B cell (primary cell): ENCODE results near the gene BANF2. TPM values are rescaled to one million over a fixed set of nuclear protein-coding genes. Genes with fewer than 3 reads are reported as not detected.

Experiments used
- ATAC-seq: fragments of 200-7000 bp; cut with Tn5 transposase; one replicate; pipeline ENCODE4 v1.10.0; 2021; ENCODE audit warnings: low read depth, mild to moderate bottlenecking, moderate number of reproducible peaks, moderate library complexity
- CTCF ChIA-PET: fragments of 350-600 bp; sonication (Branson Sonifier 250); formaldehyde crosslinking; loops from one replicate; lab custom pipeline; 2021; ENCODE audit warnings: antibody characterized with exemption, inconsistent platforms; lab: Charles Lee
- POLR2A ChIA-PET: fragments of 350-600 bp; sonication (Branson Sonifier 250); formaldehyde crosslinking; loops from one replicate; lab custom pipeline; 2021; ENCODE audit warnings: antibody characterized with exemption; lab: Charles Lee
- DNase-seq: peaks from one replicate; pipeline ENCODE4 v3.0.0; 2013
- H2AFZ ChIP-seq: 2 replicates; pipeline ENCODE4 v1.6.1; 2012; ENCODE audit warnings: mild to moderate bottlenecking, low read depth, low read length; ENCODE audit not compliant: insufficient read depth, poor library complexity, severe bottlenecking
- H3K27ac ChIP-seq, 2 donors: 1 replicate in 1 of 2; 2 replicates in 1 of 2; pipeline ENCODE4 v1.5.1; 2012 to 2013; ENCODE audit warnings: low read length in 2 of 2, mild to moderate bottlenecking in 2 of 2, moderate library complexity in 1 of 2
- H3K27me3 ChIP-seq, 4 experiments: fragments of 200-600 bp in 1 of 4; sonication (generic) in 1 of 4; replicated peaks in 1 of 4; 1 replicate in 2 of 4; 2 replicates in 2 of 4; pipeline versions ENCODE4 v1.6.1 to v1.7.0; 2013 to 2016; ENCODE audit warnings: low read length in 3 of 4, mild to moderate bottlenecking in 2 of 4, mixed read lengths in 1 of 4, moderate library complexity in 1 of 4; ENCODE audit not compliant: insufficient read depth in 4 of 4, control insufficient read depth in 3 of 4; ENCODE audit errors: control extremely low read depth in 1 of 4
- H3K36me3 ChIP-seq, 2 experiments: replicated peaks in 1 of 2; 1 replicate in 1 of 2; 2 replicates in 1 of 2; pipeline versions ENCODE4 v1.6.1 to v1.7.1; 2013; ENCODE audit warnings: low read length in 1 of 2; ENCODE audit not compliant: insufficient read depth in 2 of 2, control insufficient read depth in 1 of 2; ENCODE audit errors: control extremely low read depth in 1 of 2, extremely low read depth in 1 of 2
- H3K4me1 ChIP-seq, 2 donors: fragments of 200-600 bp in 1 of 2; sonication (generic) in 1 of 2; 1 replicate in 1 of 2; 2 replicates in 1 of 2; pipeline versions ENCODE4 v1.5.1 to v1.6.1; 2013 to 2017; ENCODE audit warnings: low read length in 2 of 2; ENCODE audit not compliant: control insufficient read depth in 2 of 2, insufficient read depth in 2 of 2
- H3K4me2 ChIP-seq: replicated peaks from 2 replicates; pipeline ENCODE3; 2012; ENCODE audit warnings: mild to moderate bottlenecking, low read depth, low read length; ENCODE audit not compliant: poor library complexity, severe bottlenecking
- H3K4me3 ChIP-seq, 5 experiments: fragments of 200-600 bp in 1 of 5; sonication (generic) in 1 of 5; 1 replicate in 3 of 5; 2 replicates in 2 of 5; pipeline versions ENCODE4 v1.5.1 to v1.7.0; 2011 to 2016; ENCODE audit warnings: low read length in 4 of 5, mild to moderate bottlenecking in 4 of 5, low read depth in 2 of 5, control low read depth in 1 of 5, moderate library complexity in 1 of 5; ENCODE audit not compliant: insufficient read depth in 1 of 5; ENCODE audit errors: control extremely low read depth in 1 of 5, extremely low read depth in 1 of 5
- H3K79me2 ChIP-seq: fragments of 200-600 bp; sonication (generic); one replicate; pipeline ENCODE4 v1.6.0; 2016; ENCODE audit warnings: low read length; ENCODE audit not compliant: control insufficient read depth, insufficient read depth
- H3K9ac ChIP-seq: fragments of 200-600 bp; sonication (generic); 2 replicates; pipeline ENCODE4 v1.6.1; 2017; ENCODE audit warnings: mild to moderate bottlenecking, low read length, moderate library complexity
- H3K9me3 ChIP-seq, 3 donors: one replicate each; pipeline versions ENCODE4 v1.6.1 to v1.7.1; 2013; ENCODE audit warnings: low read length in 2 of 3; ENCODE audit not compliant: control insufficient read depth in 2 of 3, insufficient read depth in 1 of 3; ENCODE audit errors: control extremely low read depth in 1 of 3
- H4K20me1 ChIP-seq: 2 replicates; pipeline ENCODE4 v1.6.0; 2012; ENCODE audit warnings: mild to moderate bottlenecking, low read length; ENCODE audit not compliant: insufficient read depth, control insufficient read depth, poor library complexity, severe bottlenecking
- H3K27ac Mint-ChIP-seq: one replicate; pipeline ENCODE4 v1.8.0; 2021; ENCODE audit warnings: mixed read lengths
- H3K27me3 Mint-ChIP-seq: one replicate; pipeline ENCODE4 v1.8.0; 2021; ENCODE audit warnings: mixed read lengths
- H3K4me1 Mint-ChIP-seq: one replicate; pipeline ENCODE4 v1.8.0; 2021; ENCODE audit warnings: mixed read lengths
- H3K4me3 Mint-ChIP-seq: one replicate; pipeline ENCODE4 v1.8.0; 2021; ENCODE audit warnings: mixed read lengths
- H3K9me3 Mint-ChIP-seq: one replicate; pipeline ENCODE4 v1.8.0; 2022; ENCODE audit warnings: mixed read lengths; ENCODE audit not compliant: insufficient read depth
- CTCF ChIP-seq: fragments of 200-600 bp; IDR thresholded peaks from one replicate; pipeline ENCODE4 v1.8.0; 2022; ENCODE audit warnings: antibody characterized with exemption, mild to moderate bottlenecking
- EZH2 ChIP-seq: IDR thresholded peaks from 2 replicates; pipeline ENCODE4 v1.6.1; 2012; ENCODE audit warnings: borderline replicate concordance, low read depth, mild to moderate bottlenecking, moderate library complexity, low read length; ENCODE audit not compliant: insufficient read depth, poor library complexity, severe bottlenecking
- WGBS: methylation state at CpG from one replicate; pipeline ENCODE4 v1.1.5; 2013; ENCODE audit warnings: missing lambda C conversion rate; ENCODE audit not compliant: insufficient coverage; 5-methylcytosine and 5-hydroxymethylcytosine counted together
- intact Hi-C: fragments of 100-400 bp; cut with micrococcal nuclease; formaldehyde crosslinking; loops from one replicate; pipeline ENCODE4 v1.10.0; 2022
- polyA plus RNA-seq: library from polyadenylated mRNA; depleted of rRNA; stranded (reverse); fragments of >200 nt; gene quantifications from 2 replicates; pipeline ENCODE4 v1.2.3, GENCODE V29; 2012
- total RNA-seq, 2 donors: library from RNA; stranded (reverse); fragments of 120-200 nt in 1 of 2; gene quantifications; 1 replicate in 1 of 2; 2 replicates in 1 of 2; pipeline versions ENCODE4 v1.2.3 to v1.2.4, GENCODE V29; 2013 to 2022

BANF2 gene
- total and polyA plus RNA-seq, 2 donors (not counting 1 experiment from before 2014, with no cell fraction given): not detected

DNA sequence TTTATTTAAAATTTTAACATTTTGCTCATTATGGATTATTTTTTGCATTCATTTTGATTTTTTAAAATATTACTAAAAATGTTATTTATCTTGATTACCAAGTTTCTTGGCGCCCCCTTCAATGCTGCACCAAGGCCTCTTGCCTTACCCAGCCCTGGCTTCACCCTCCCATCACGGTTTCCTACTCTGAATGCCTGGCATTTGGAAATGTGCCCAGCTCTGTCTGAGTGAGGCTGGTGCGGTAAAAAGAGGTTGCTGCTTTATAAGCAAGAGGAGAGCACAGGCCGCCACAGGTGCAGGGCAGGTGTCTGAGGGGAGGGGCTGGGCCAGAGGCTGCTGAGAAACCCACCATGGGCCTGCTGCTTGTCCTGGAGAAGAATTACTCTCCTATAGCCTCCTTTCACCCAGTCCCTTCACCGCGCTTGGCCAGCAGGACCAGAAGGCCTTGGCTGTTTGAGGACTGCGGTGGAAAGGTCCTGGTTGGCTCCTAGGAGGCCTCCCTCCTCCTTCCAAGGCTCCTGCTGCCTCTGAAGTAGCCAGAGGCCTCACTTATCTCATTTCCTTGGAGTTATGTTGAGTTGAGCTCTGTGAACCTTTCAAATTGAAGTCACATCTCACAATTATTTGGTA lies 62.6 kb downstream of the BANF2 start:
- no peak for ATAC-seq
- Histone ChIP-seq H4K20me1 (no peaks in the 10 kb centered on the region), H3K36me3 (no peaks in the 10 kb centered on the region), H3K9ac (no peak overlapping the region), H3K79me2 (no peaks in the 10 kb centered on the region), H3K27ac (no peak overlapping the region), H3K9me3 (peaks cover 0 to 25% (median 14%) of the 10 kb centered on the region in 3 donors), H3K27me3 (peaks cover 0 to 9% (median 0%) of the 10 kb centered on the region in 4 experiments), H2AFZ (no peak overlapping the region), H3K4me3 (no peak overlapping the region), H3K4me1 (no peaks in the 10 kb centered on the region), H3K4me2 (no peak overlapping the region)
- peaks cover 5% of the 10 kb centered on the region for H3K9me3 Mint-ChIP-seq
- TF ChIP-seq CTCF (no peak), EZH2 (no peak)
- no peak for DNase-seq
- CTCF ChIA-PET: no interaction called here
- 88% methylated on average over 5 of the region's 7 CpGs for WGBS
- no peak overlapping the region for H3K4me3 Mint-ChIP-seq
- peaks cover 15% of the 10 kb centered on the region for H3K27me3 Mint-ChIP-seq
- POLR2A ChIA-PET: no interaction called here
- no peak overlapping the region for H3K27ac Mint-ChIP-seq
- H3K4me1 Mint-ChIP-seq: no peaks in the 10 kb centered on the region
- intact Hi-C loops: no loop called here

- Mint-ChIP-seq H3K4me1 (no peaks in the 10 kb centered on the region), H3K27me3 (peaks cover 15% of the 10 kb centered on the region), H3K9me3 (peaks cover 4% of the 10 kb centered on the region), H3K27ac (no peak overlapping the region), H3K4me3 (no peak overlapping the region)
- H3K4me1 ChIP-seq: peaks cover 0 to under 1% of the 10 kb centered on the region in 2 donors
- peaks cover 0 to 24% (median 13%) of the 10 kb centered on the region in 3 donors for H3K9me3 ChIP-seq
- DNase-seq: no peak
- 94% methylated on average over 2 of the region's 6 CpGs for WGBS
- H4K20me1 ChIP-seq: no peaks in the 10 kb centered on the region
- intact Hi-C loops: no loop called here
- no peak overlapping the region for H2AFZ ChIP-seq
- ChIA-PET POLR2A (no interaction called here), CTCF (no interaction called here)
- ATAC-seq: no peak
- H3K4me3 ChIP-seq: no peak overlapping the region
- no peak overlapping the region for H3K4me2 ChIP-seq
- TF ChIP-seq CTCF: no peak
- no peaks in the 10 kb centered on the region for H3K79me2 ChIP-seq
- no peak overlapping the region for H3K27ac ChIP-seq
- H3K9ac ChIP-seq: no peak overlapping the region
- H3K27me3 ChIP-seq: peaks cover 0 to 9% (median 0%) of the 10 kb centered on the region in 4 experiments
- no peaks in the 10 kb centered on the region for H3K36me3 ChIP-seq
Observed at GRCh38 chr20:17762873-17763557, 63.2 kb downstream of the BANF2 start.
